Measurements from ENCODE around the gene TMEM151B. TPM values are rescaled to one million over a fixed set of nuclear protein-coding genes. Genes with fewer than 3 reads are reported as not detected.

TMEM151B gene
- total and polyA plus RNA-seq, 2 of the 13 experiments (the other 11 are each of a cell fraction or from before 2014, with no cell fraction given): not detected

- intact Hi-C loops (cut with micrococcal nuclease; ENCODE audit: unreplicated experiment) (no loop called here), in situ Hi-C loops (cut with HindIII; ENCODE audit: extremely low pct_ligation_motif_present, low pct_unique_long_range_greater_than_20kb) (loop anchor here (5.0 kb wide), 1 partner anchor 65 kb away; no protein-coding TSS in a partner anchor)
- H3K4me2 ChIP-seq (ENCODE audit: low read depth, low read length): no peak overlapping the region
- no peak overlapping the region for H2AFZ ChIP-seq (ENCODE audit: low read length)
- no peak overlapping the region for H3K4me3 ChIP-seq (replicated peaks in 1 of 3; ENCODE audit: insufficient read depth in 1 of 3, low read depth in 2 of 3, low read length in 3 of 3)
- H3K79me2 ChIP-seq (ENCODE audit: insufficient read depth, low read length): no peaks in the 10 kb centered on the region
- peaks cover 41% of the 10 kb centered on the region for H3K4me1 ChIP-seq (ENCODE audit: insufficient read depth, low read length)
- WGBS (ENCODE audit: low lambda C conversion rate): 19% methylated on average over 3 of the region's 3 CpGs
- peaks cover 2% of the 10 kb centered on the region; the same call in 1 of the 2 replicates for H4K20me1 ChIP-seq (ENCODE audit: insufficient read depth, low read length)
- DNase-seq (ENCODE audit: low spot score): no peak
- no peaks in the 10 kb centered on the region for H3K36me3 ChIP-seq (replicated peaks in 1 of 2; ENCODE audit: control insufficient read depth in 1 of 2, insufficient read depth in 2 of 2, low read length in 2 of 2)
- no peak for ATAC-seq
- H3K27me3 ChIP-seq (ENCODE audit: control insufficient read depth in 1 of 2, insufficient read depth in 2 of 2, low read length in 2 of 2): peaks cover 30 to 84% of the 10 kb centered on the region in 2 experiments
- no peak overlapping the region for H3K27ac ChIP-seq (ENCODE audit: extremely low read length, insufficient read depth, low read length)
- H3K9ac ChIP-seq (ENCODE audit: insufficient read depth, low read depth, low read length): no peak overlapping the region
- BruUV-seq (replicated peaks): no TSS peak
- POLR2A ChIA-PET: no interaction called here
- H3K9me3 ChIP-seq (ENCODE audit: low read length): no peaks in the 10 kb centered on the region
- CTCF ChIA-PET (ENCODE audit: low intra/inter-chr PET ratio, low total read pairs): no interaction called here
- no peak for FAIRE-seq
- TF ChIP-seq SP1 (IDR thresholded peaks at IDR 0.05) (no peak), SP1 (CRISPR knock-in tag; IDR thresholded peaks at IDR 0.05) (no peak), POLR2AphosphoS5 (IDR thresholded peaks at IDR 0.05; ENCODE audit: low read depth, low read length) (no peak), TBX3 (IDR thresholded peaks at IDR 0.05; ENCODE audit: borderline replicate concordance) (no peak), ATF7-NPFF (CRISPR knock-in tag; IDR thresholded peaks at IDR 0.05; ENCODE audit: low read depth) (no peak), ZNF138 (CRISPR knock-in tag; IDR thresholded peaks at IDR 0.05; ENCODE audit: low read depth) (no peak), ZNF24 (IDR thresholded peaks at IDR 0.05) (no peak), ZNF362 (CRISPR knock-in tag; IDR thresholded peaks at IDR 0.05; ENCODE audit: borderline replicate concordance) (no peak), NKX3-1 (CRISPR knock-in tag; IDR thresholded peaks at IDR 0.05) (no peak)
- TF ChIP-seq, protein P1, sequence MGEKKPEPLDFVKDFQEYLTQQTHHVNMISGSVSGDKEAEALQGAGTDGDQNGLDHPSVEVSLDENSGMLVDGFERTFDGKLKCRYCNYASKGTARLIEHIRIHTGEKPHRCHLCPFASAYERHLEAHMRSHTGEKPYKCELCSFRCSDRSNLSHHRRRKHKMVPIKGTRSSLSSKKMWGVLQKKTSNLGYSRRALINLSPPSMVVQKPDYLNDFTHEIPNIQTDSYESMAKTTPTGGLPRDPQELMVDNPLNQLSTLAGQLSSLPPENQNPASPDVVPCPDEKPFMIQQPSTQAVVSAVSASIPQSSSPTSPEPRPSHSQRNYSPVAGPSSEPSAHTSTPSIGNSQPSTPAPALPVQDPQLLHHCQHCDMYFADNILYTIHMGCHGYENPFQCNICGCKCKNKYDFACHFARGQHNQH (CRISPR knock-in tag; IDR thresholded peaks at IDR 0.05): no peak
- TF ChIP-seq, protein P2, sequence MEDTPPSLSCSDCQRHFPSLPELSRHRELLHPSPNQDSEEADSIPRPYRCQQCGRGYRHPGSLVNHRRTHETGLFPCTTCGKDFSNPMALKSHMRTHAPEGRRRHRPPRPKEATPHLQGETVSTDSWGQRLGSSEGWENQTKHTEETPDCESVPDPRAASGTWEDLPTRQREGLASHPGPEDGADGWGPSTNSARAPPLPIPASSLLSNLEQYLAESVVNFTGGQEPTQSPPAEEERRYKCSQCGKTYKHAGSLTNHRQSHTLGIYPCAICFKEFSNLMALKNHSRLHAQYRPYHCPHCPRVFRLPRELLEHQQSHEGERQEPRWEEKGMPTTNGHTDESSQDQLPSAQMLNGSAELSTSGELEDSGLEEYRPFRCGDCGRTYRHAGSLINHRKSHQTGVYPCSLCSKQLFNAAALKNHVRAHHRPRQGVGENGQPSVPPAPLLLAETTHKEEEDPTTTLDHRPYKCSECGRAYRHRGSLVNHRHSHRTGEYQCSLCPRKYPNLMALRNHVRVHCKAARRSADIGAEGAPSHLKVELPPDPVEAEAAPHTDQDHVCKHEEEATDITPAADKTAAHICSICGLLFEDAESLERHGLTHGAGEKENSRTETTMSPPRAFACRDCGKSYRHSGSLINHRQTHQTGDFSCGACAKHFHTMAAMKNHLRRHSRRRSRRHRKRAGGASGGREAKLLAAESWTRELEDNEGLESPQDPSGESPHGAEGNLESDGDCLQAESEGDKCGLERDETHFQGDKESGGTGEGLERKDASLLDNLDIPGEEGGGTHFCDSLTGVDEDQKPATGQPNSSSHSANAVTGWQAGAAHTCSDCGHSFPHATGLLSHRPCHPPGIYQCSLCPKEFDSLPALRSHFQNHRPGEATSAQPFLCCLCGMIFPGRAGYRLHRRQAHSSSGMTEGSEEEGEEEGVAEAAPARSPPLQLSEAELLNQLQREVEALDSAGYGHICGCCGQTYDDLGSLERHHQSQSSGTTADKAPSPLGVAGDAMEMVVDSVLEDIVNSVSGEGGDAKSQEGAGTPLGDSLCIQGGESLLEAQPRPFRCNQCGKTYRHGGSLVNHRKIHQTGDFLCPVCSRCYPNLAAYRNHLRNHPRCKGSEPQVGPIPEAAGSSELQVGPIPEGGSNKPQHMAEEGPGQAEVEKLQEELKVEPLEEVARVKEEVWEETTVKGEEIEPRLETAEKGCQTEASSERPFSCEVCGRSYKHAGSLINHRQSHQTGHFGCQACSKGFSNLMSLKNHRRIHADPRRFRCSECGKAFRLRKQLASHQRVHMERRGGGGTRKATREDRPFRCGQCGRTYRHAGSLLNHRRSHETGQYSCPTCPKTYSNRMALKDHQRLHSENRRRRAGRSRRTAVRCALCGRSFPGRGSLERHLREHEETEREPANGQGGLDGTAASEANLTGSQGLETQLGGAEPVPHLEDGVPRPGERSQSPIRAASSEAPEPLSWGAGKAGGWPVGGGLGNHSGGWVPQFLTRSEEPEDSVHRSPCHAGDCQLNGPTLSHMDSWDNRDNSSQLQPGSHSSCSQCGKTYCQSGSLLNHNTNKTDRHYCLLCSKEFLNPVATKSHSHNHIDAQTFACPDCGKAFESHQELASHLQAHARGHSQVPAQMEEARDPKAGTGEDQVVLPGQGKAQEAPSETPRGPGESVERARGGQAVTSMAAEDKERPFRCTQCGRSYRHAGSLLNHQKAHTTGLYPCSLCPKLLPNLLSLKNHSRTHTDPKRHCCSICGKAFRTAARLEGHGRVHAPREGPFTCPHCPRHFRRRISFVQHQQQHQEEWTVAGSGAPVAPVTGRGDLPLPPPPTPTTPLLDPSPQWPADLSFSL (CRISPR knock-in tag; IDR thresholded peaks at IDR 0.05): no peak
- TF ChIP-seq, protein P3, sequence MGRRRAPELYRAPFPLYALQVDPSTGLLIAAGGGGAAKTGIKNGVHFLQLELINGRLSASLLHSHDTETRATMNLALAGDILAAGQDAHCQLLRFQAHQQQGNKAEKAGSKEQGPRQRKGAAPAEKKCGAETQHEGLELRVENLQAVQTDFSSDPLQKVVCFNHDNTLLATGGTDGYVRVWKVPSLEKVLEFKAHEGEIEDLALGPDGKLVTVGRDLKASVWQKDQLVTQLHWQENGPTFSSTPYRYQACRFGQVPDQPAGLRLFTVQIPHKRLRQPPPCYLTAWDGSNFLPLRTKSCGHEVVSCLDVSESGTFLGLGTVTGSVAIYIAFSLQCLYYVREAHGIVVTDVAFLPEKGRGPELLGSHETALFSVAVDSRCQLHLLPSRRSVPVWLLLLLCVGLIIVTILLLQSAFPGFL (CRISPR knock-in tag; IDR thresholded peaks at IDR 0.05): no peak
These were observed 2.3 kb downstream of the TMEM151B start for GRCh38 chr6:44272529-44272928.

Measured in HepG2 (cell line).